Adrenal gland (tissue), 12 donors: Measurements from ENCODE around the gene CEP112. TPM values are rescaled to one million over a fixed set of nuclear protein-coding genes. Genes with fewer than 3 reads are reported as not detected.

Experiments
- DNase-seq, 7 donors: peaks; one replicate each; pipeline ENCODE4 v3.0.0-alpha.2; 2019 to 2020
- H3K27ac ChIP-seq, 5 donors: fragments of 200-600 bp; sonication (generic) in 4 of 5; 1 replicate in 3 of 5; 2 replicates in 2 of 5; pipeline versions ENCODE4 v1.5.1 to v1.8.0; 2016 to 2020; ENCODE audit warnings: mild to moderate bottlenecking in 1 of 5
- H3K27me3 ChIP-seq: fragments of 200-600 bp; 2 replicates; pipeline ENCODE4 v1.8.0; 2021
- H3K36me3 ChIP-seq, 2 donors: fragments of 200-600 bp; replicated peaks in 1 of 2; 1 replicate in 1 of 2; 2 replicates in 1 of 2; pipeline versions ENCODE4 v1.5.1 to v1.8.0; 2018 to 2022
- H3K4me1 ChIP-seq, 2 donors: fragments of 200-600 bp; replicated peaks in 1 of 2; 1 replicate in 1 of 2; 2 replicates in 1 of 2; pipeline versions ENCODE4 v1.5.1 to v1.8.0; 2018 to 2021
- H3K4me3 ChIP-seq, 4 donors: fragments of 200-600 bp; sonication (generic) in 3 of 4; one replicate each; pipeline ENCODE4 v1.5.1; 2016 to 2018
- H3K9me3 ChIP-seq, 3 donors: fragments of 200-600 bp; sonication (generic) in 1 of 3; replicated peaks in 1 of 3; 1 replicate in 2 of 3; 2 replicates in 1 of 3; pipeline versions ENCODE4 v1.5.1 to v1.8.0; 2016 to 2021
- CTCF ChIP-seq, 6 experiments: fragments of 450-650 bp in 4 of 6; fragments of 200-600 bp in 2 of 6; sonication (generic) in 1 of 6; IDR thresholded peaks; 1 replicate in 5 of 6; 2 replicates in 1 of 6; pipeline versions ENCODE4 v1.5.1 to v1.8.0; 2016 to 2021; ENCODE audit warnings: antibody characterized with exemption in 6 of 6, mild to moderate bottlenecking in 2 of 6, moderate library complexity in 1 of 6
- POLR2A ChIP-seq, 2 donors: fragments of 450-650 bp; IDR thresholded peaks; one replicate each; pipeline ENCODE4 v1.6.1; 2017; ENCODE audit warnings: antibody characterized with exemption in 2 of 2, mild to moderate bottlenecking in 2 of 2, moderate library complexity in 1 of 2
- WGBS, 4 donors: extraction: QIAGEN DNeasy Blood & Tissue Kit in 2 of 4; methylation state at CpG; one replicate each; pipeline versions ENCODE4 v1.1.5 to v1.1.7; 2013 to 2017; 5-methylcytosine and 5-hydroxymethylcytosine counted together
- intact Hi-C, 2 donors: fragments of 100-400 bp; cut with DNase I; formaldehyde crosslinking; loops; one replicate each; pipeline versions ENCODE4 v1.14.1 to v1.15.0; 2022 to 2023
- polyA plus RNA-seq, 3 donors: library from polyadenylated mRNA; stranded (reverse); fragments of 200-250 nt in 2 of 3; fragments of 350-450 nt in 1 of 3; fragmentation: Illumina TruSeq in 1 of 3; extraction: RNeasy Lipid Tissue Mini Kit (QIAGEN cat#74804) in 1 of 3; gene quantifications; one replicate each; pipeline ENCODE4 v1.2.3, GENCODE V29; 2013 to 2014
- total RNA-seq, 9 donors: library from RNA; depleted of rRNA in 4 of 9; stranded (reverse); fragments of >200 nt in 4 of 9; fragments of 120-200 nt in 1 of 9; fragmentation: NEBNext Ultra II Directional in 1 of 9; extraction: Animal tissue kit (Norgen Biotek cat#: 25700) in 1 of 9; gene quantifications; one replicate each; pipeline versions ENCODE4 v1.1.0 to v1.2.4, GENCODE V29; 2013 to 2023
- donor health status: healthy with polysubstance abuse.
- donor health status: Bipolar disorder and iron deficiency.
- donor health status: DM: yes; HTN: yes; CAD: no.
- donor health status: DM: no; HTN: no; CAD: no.
- donor health status: DM: no; HTN: no; CAD: no.
- donor health status: DM: yes; HTN: yes; CAD: no.

Gene CEP112
- total and polyA plus RNA-seq, 12 donors = 4.2 to 24.1 (median 9.6) TPM

DNA sequence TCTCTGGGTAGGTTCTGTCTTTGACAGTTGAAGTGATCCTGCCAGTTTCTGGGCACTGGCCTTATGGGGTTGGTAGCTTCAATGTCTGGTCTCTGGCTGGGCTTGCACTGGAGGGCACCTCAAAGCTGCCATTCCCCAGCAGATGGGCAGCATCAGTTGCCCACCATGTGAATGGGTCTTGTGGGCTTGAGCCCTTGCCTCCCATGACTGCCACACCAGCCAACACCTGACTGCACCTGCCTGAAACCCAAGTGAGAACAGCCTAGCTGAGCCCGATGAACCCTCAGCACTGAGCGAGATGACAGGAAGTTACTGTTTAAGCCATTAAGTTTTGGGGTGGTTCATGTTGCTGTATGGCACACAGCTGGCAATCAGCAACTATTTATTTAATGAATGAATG is 561.4 kb downstream of the CEP112 start:
- H3K36me3 ChIP-seq = no peaks in the 10 kb centered on the region
- no peak overlapping the region for H3K27ac ChIP-seq
- H3K9me3 ChIP-seq = no peaks in the 10 kb centered on the region
- 100% methylated on average over 2 of the region's 2 CpGs for WGBS, 4 donors
- H3K4me3 ChIP-seq = no peak overlapping the region
- intact Hi-C loops = no loop called here
- no peaks in the 10 kb centered on the region for H3K27me3 ChIP-seq
- H3K4me1 ChIP-seq = peaks cover 5 to 8% of the 10 kb centered on the region in 2 donors
- no peak for DNase-seq
- TF ChIP-seq CTCF (IDR thresholded peaks at IDR 0.05) (no peak), POLR2A (IDR thresholded peaks at IDR 0.05) (no peak)

DNA sequence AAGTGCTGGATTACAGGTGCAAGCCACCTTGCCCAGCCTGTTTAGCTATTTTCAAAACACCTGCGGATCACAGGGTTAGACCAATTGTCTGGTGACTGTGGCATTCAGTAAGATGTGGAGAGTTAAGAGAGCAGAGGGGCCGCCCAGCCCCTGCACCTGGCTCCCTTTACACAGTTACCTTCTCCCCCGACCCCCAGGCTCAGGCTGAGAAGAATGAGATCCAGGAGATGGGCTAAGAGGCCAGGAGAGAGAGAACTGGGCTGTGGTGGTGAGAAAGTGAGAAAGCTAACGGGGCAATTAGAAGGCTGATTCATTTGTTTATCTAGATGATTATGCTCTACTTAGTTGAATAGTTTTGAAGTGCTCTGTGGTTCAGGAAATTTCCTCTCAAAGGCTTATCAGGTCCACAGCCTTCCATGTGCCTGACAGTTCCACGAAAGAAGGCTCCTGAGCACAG is 562.7 kb downstream of the CEP112 start:
- no peak for TF ChIP-seq POLR2A (IDR thresholded peaks at IDR 0.05)
- no peak for TF ChIP-seq CTCF (IDR thresholded peaks at IDR 0.05)
- peaks cover 5 to 8% of the 10 kb centered on the region in 2 donors for H3K4me1 ChIP-seq
- DNase-seq = no peak
- H3K9me3 ChIP-seq = no peaks in the 10 kb centered on the region
- 79 to 95% (median 92%) methylated on average over 3 to 5 of the region's 5 CpGs for WGBS, 4 donors
- no peak overlapping the region for H3K27ac ChIP-seq
- intact Hi-C loops = no loop called here
- no peaks in the 10 kb centered on the region for H3K36me3 ChIP-seq
- H3K4me3 ChIP-seq = no peak overlapping the region
- no peaks in the 10 kb centered on the region for H3K27me3 ChIP-seq

DNA sequence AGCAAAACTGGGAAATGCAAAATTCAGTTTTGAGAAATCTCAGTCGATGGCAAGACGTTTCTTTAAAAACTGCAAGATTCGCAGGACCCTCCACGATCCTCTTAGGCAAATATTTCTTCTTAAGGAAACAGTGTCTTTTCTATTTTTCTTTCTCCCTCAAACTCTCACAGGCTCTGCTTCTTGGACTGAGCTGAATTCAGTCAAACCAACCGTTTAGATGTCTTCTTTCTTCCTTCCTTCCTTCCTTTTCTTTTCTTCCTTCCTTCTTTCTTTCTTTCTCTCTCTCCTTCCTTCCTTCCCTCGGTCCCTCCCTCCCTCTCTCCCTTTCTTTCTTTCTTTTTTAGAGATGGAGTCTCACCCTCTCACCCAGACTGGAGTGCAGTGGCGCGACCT is 563.3 kb downstream of the CEP112 start:
- peaks cover 5 to 8% of the 10 kb centered on the region in 2 donors for H3K4me1 ChIP-seq
- H3K9me3 ChIP-seq = no peaks in the 10 kb centered on the region
- no peak for DNase-seq
- H3K4me3 ChIP-seq = no peak overlapping the region
- no peak overlapping the region for H3K27ac ChIP-seq
- H3K36me3 ChIP-seq = no peaks in the 10 kb centered on the region
- TF ChIP-seq CTCF (IDR thresholded peaks at IDR 0.05) (no peak), POLR2A (IDR thresholded peaks at IDR 0.05) (no peak)
- H3K27me3 ChIP-seq = no peaks in the 10 kb centered on the region
- WGBS, 4 donors = 68 to 75% (median 71%) methylated on average over 8 of the region's 8 CpGs
- intact Hi-C loops = no loop called here

GRCh38 chr17:65627891-65628643 is 563.9 kb downstream of the CEP112 start:
- DNase-seq = peak in 3 of 7 donors; percentile 26 to 77 (median 27)
- Histone ChIP-seq H3K27me3 (no peaks in the 10 kb centered on the region), H3K36me3 (no peaks in the 10 kb centered on the region), H3K4me3 (no peak overlapping the region), H3K4me1 (peaks cover 5 to 8% of the 10 kb centered on the region in 2 donors), H3K9me3 (no peaks in the 10 kb centered on the region), H3K27ac (no peak overlapping the region)
- WGBS, 4 donors = 71 to 82% (median 74%) methylated on average over 17 of the region's 17 CpGs
- intact Hi-C loops = no loop called here
- TF ChIP-seq POLR2A (IDR thresholded peaks at IDR 0.05) (no peak), CTCF (IDR thresholded peaks at IDR 0.05) (no peak)
